DMS79 treated with DMSO at 0.1 percent for 48 hours (cell line): ENCODE results near the gene DGKE.

ENCODE experiments used
- DNase-seq: peaks from one replicate; lab custom pipeline; 2025; lab: John Stamatoyannopoulos, UW

DGKE gene

GRCh38 chr17:56914581-56915273 lies 80.8 kb downstream of the DGKE start:
- peak; percentile 22 for DNase-seq

GRCh38 chr17:56917559-56918296 lies 83.8 kb downstream of the DGKE start:
- no peak for DNase-seq

- DNase-seq = no peak
Measured at GRCh38 chr17:56918916-56919315, 85.0 kb downstream of the DGKE start.
